ENCODE data around the gene MACF1. TPM values are rescaled to one million over a fixed set of nuclear protein-coding genes. Genes with fewer than 3 reads are reported as not detected.
"Not testable (repeated sequence)": the region's sequence is repeated elsewhere in the genome, so short reads cannot be mapped to it uniquely, and the experiment has no call there.

MACF1 gene
- total RNA-seq, 2 donors from 2014 or later: 107 to 148 TPM

- intact Hi-C loops (cut with DNase I): no loop called here
- Histone ChIP-seq H3K9ac (ENCODE audit: low read depth in 2 of 2, low read length in 2 of 2) (no peak overlapping the region), H3K4me1 (no peaks in the 10 kb centered on the region), H3K27ac (no peak overlapping the region), H3K27me3 (no peaks in the 10 kb centered on the region), H3K9me3 (no peaks in the 10 kb centered on the region), H3K36me3 (peaks cover 44% of the 10 kb centered on the region), H3K4me3 (no peak overlapping the region)
- no peak for DNase-seq
- no peak for TF ChIP-seq CTCF (IDR thresholded peaks at IDR 0.05)
Observed at GRCh38 chr1:39458991-39459390, 254.5 kb downstream of the MACF1 start.

GRCh38 chr1:39462074-39462473, 257.6 kb downstream of the MACF1 start:
- H3K9ac ChIP-seq (ENCODE audit: low read depth in 2 of 2, low read length in 2 of 2): no peak overlapping the region
- no peaks in the 10 kb centered on the region for H3K4me1 ChIP-seq
- H3K27me3 ChIP-seq: no peaks in the 10 kb centered on the region
- no peak overlapping the region for H3K27ac ChIP-seq
- intact Hi-C loops (cut with DNase I): no loop called here
- H3K36me3 ChIP-seq: peaks cover 33% of the 10 kb centered on the region
- no peak overlapping the region for H3K4me3 ChIP-seq
- no peak for TF ChIP-seq CTCF (IDR thresholded peaks at IDR 0.05)
- H3K9me3 ChIP-seq: no peaks in the 10 kb centered on the region
- DNase-seq: no peak

GRCh38 chr1:39466413-39467107, 262.1 kb downstream of the MACF1 start:
- no peak for DNase-seq
- H3K27ac ChIP-seq: no peak overlapping the region
- no peaks in the 10 kb centered on the region for H3K9me3 ChIP-seq
- intact Hi-C loops (cut with DNase I): no loop called here
- H3K36me3 ChIP-seq: peaks cover 33% of the 10 kb centered on the region
- no peak overlapping the region for H3K4me3 ChIP-seq
- no peaks in the 10 kb centered on the region for H3K27me3 ChIP-seq
- H3K9ac ChIP-seq (ENCODE audit: low read depth in 2 of 2, low read length in 2 of 2): no peak overlapping the region
- no peak for TF ChIP-seq CTCF (IDR thresholded peaks at IDR 0.05)
- no peaks in the 10 kb centered on the region for H3K4me1 ChIP-seq

- H3K4me1 ChIP-seq; H3K4me3 ChIP-seq; H3K27me3 ChIP-seq; H3K27ac ChIP-seq; H3K9me3 ChIP-seq; DNase-seq; intact Hi-C loops (cut with DNase I); H3K9ac ChIP-seq (ENCODE audit: low read depth in 2 of 2, low read length in 2 of 2): not testable (repeated sequence)
- peaks cover 28% of the 10 kb centered on the region for H3K36me3 ChIP-seq
Observed at GRCh38 chr1:39467108-39467720, 262.7 kb downstream of the MACF1 start.

GRCh38 chr1:39469150-39469549, 264.7 kb downstream of the MACF1 start:
- no peaks in the 10 kb centered on the region for H3K27me3 ChIP-seq
- H3K4me3 ChIP-seq: no peak overlapping the region
- H3K4me1 ChIP-seq: no peaks in the 10 kb centered on the region
- no peak overlapping the region for H3K27ac ChIP-seq
- H3K9ac ChIP-seq (ENCODE audit: low read depth in 2 of 2, low read length in 2 of 2): no peak overlapping the region
- TF ChIP-seq CTCF (IDR thresholded peaks at IDR 0.05): no peak
- intact Hi-C loops (cut with DNase I): no loop called here
- peaks cover 17% of the 10 kb centered on the region for H3K36me3 ChIP-seq
- no peak for DNase-seq
- no peaks in the 10 kb centered on the region for H3K9me3 ChIP-seq

- DNase-seq: no peak
- Histone ChIP-seq H3K4me1 (no peaks in the 10 kb centered on the region), H3K27ac (no peak overlapping the region), H3K27me3 (no peaks in the 10 kb centered on the region), H3K9me3 (no peaks in the 10 kb centered on the region), H3K9ac (ENCODE audit: low read depth in 2 of 2, low read length in 2 of 2) (no peak overlapping the region), H3K36me3 (peaks cover 17% of the 10 kb centered on the region), H3K4me3 (no peak overlapping the region)
- TF ChIP-seq CTCF (IDR thresholded peaks at IDR 0.05): no peak
- intact Hi-C loops (cut with DNase I): no loop called here
Observed at GRCh38 chr1:39470040-39470439, 265.5 kb downstream of the MACF1 start.

Measured in colonic mucosa (tissue), 4 donors.